H1 (cell line): ENCODE results near the gene SYK. TPM values are rescaled to one million over a fixed set of nuclear protein-coding genes. Genes with fewer than 3 reads are reported as not detected.

Experiments used
- CTCF ChIA-PET: fragments of 300-600 bp; sonication (Branson Sonifier 250); formaldehyde crosslinking; loops from one replicate; lab custom pipeline; 2021; ENCODE audit not compliant: partially characterized antibody; lab: Charles Lee
- POLR2A ChIA-PET: fragments of 300-600 bp; sonication (Branson Sonifier 250); formaldehyde crosslinking; loops from one replicate; lab custom pipeline; 2021; ENCODE audit warnings: inconsistent platforms; ENCODE audit not compliant: partially characterized antibody; lab: Charles Lee
- DNase-seq, 2 experiments: peaks; one replicate each; pipeline versions ENCODE4 v3.0.0 to v3.0.0-alpha.2; 2010 to 2022; ENCODE audit warnings: low spot score in 2 of 2, low read depth in 1 of 2, mixed read lengths in 1 of 2
- FAIRE-seq: peaks from 2 replicates; lab custom pipeline; 2011; peaks lifted over from hg19 to GRCh38; lab: Jason Lieb, UNC
- H2AFZ ChIP-seq: 2 replicates; pipeline ENCODE4 v1.8.1; 2012; ENCODE audit warnings: low read length, inconsistent platforms
- H2AK5ac ChIP-seq: 2 replicates; pipeline ENCODE4 v1.6.1; 2013; ENCODE audit warnings: low read depth, low read length
- H2BK120ac ChIP-seq: replicated peaks from 2 replicates; pipeline ENCODE3; 2013; ENCODE audit warnings: low read depth, low read length, inconsistent platforms
- H2BK12ac ChIP-seq: 2 replicates; pipeline ENCODE4 v1.6.1; 2013; ENCODE audit warnings: low read depth, low read length
- H2BK15ac ChIP-seq: 2 replicates; pipeline ENCODE4 v1.6.1; 2013; ENCODE audit warnings: low read length
- H2BK20ac ChIP-seq: 2 replicates; pipeline ENCODE4 v1.6.1; 2013; ENCODE audit warnings: low read length
- H2BK5ac ChIP-seq: 2 replicates; pipeline ENCODE4 v1.6.1; 2013; ENCODE audit warnings: low read depth, low read length
- H3K14ac ChIP-seq: 2 replicates; pipeline ENCODE4 v1.6.1; 2013; ENCODE audit warnings: inconsistent platforms; ENCODE audit not compliant: insufficient read length
- H3K18ac ChIP-seq: 2 replicates; pipeline ENCODE4 v1.6.1; 2013; ENCODE audit warnings: low read length; ENCODE audit errors: extremely low read depth
- H3K23ac ChIP-seq: 2 replicates; pipeline ENCODE4 v1.6.1; 2013; ENCODE audit warnings: inconsistent platforms; ENCODE audit not compliant: insufficient read length
- H3K23me2 ChIP-seq: 2 replicates; pipeline ENCODE4 v1.6.1; 2013; ENCODE audit warnings: low read depth, low read length
- H3K27ac ChIP-seq: 2 replicates; pipeline ENCODE4 v1.6.1; 2011; ENCODE audit warnings: low read depth, low read length, inconsistent platforms
- H3K27me3 ChIP-seq, 4 experiments: replicated peaks in 1 of 4; 1 replicate in 1 of 4; 2 replicates in 3 of 4; pipeline versions ENCODE4 v1.6.1 to v1.8.1; 2011 to 2013; ENCODE audit warnings: low read length in 3 of 4, mild to moderate bottlenecking in 3 of 4, inconsistent platforms in 2 of 4, mixed read lengths in 2 of 4, moderate library complexity in 1 of 4; ENCODE audit not compliant: control insufficient read depth in 3 of 4, insufficient read depth in 3 of 4; ENCODE audit errors: extremely low read depth in 1 of 4
- H3K36me3 ChIP-seq, 4 experiments: 2 replicates each; pipeline versions ENCODE4 v1.6.1 to v1.8.1; 2011 to 2013; ENCODE audit warnings: mild to moderate bottlenecking in 4 of 4, low read length in 3 of 4, moderate library complexity in 2 of 4, control low read depth in 1 of 4, inconsistent platforms in 1 of 4; ENCODE audit not compliant: insufficient read depth in 4 of 4, control insufficient read depth in 2 of 4
- H3K4ac ChIP-seq: replicated peaks from 2 replicates; pipeline ENCODE3; 2013; ENCODE audit warnings: low read length, low read depth, mixed read lengths, inconsistent platforms; ENCODE audit not compliant: insufficient read length
- H3K4me1 ChIP-seq, 4 experiments: replicated peaks in 1 of 4; 1 replicate in 1 of 4; 2 replicates in 3 of 4; pipeline versions ENCODE4 v1.6.1 to v1.8.1; 2011 to 2013; ENCODE audit warnings: low read length in 3 of 4, inconsistent platforms in 2 of 4, mixed read lengths in 1 of 4; ENCODE audit not compliant: insufficient read depth in 4 of 4, control insufficient read depth in 3 of 4
- H3K4me2 ChIP-seq, 2 experiments: 2 replicates each; pipeline versions ENCODE4 v1.6.1 to v1.8.1; 2011 to 2013; ENCODE audit warnings: low read depth in 2 of 2, low read length in 2 of 2, control low read depth in 1 of 2, inconsistent platforms in 1 of 2, mild to moderate bottlenecking in 1 of 2; ENCODE audit not compliant: insufficient read depth in 1 of 2
- H3K4me3 ChIP-seq, 4 experiments: fragments of 200-600, 300-600 bp in 1 of 4; sonication (generic), shearing (Covaris generic), sonication (Bioruptor Twin) in 1 of 4; 2 replicates each; pipeline versions ENCODE4 v1.5.1 to v1.8.1; 2011 to 2016; ENCODE audit warnings: low read length in 4 of 4, low read depth in 3 of 4, control low read depth in 2 of 4, inconsistent platforms in 2 of 4, mild to moderate bottlenecking in 2 of 4, mixed read lengths in 1 of 4, moderate library complexity in 1 of 4; ENCODE audit not compliant: insufficient read depth in 2 of 4; ENCODE audit errors: extremely low read depth in 1 of 4
- H3K56ac ChIP-seq: replicated peaks from 2 replicates; pipeline ENCODE3; 2013; ENCODE audit warnings: low read depth, mild to moderate bottlenecking, mixed read lengths, low read length, inconsistent platforms; ENCODE audit not compliant: insufficient read length
- H3K79me1 ChIP-seq: 2 replicates; pipeline ENCODE4 v1.6.1; 2013; ENCODE audit warnings: low read depth, low read length, control low read depth
- H3K79me2 ChIP-seq, 2 experiments: 2 replicates each; pipeline versions ENCODE4 v1.6.1 to v1.8.1; 2012 to 2013; ENCODE audit warnings: low read length in 2 of 2, mild to moderate bottlenecking in 2 of 2, inconsistent platforms in 1 of 2; ENCODE audit not compliant: insufficient read depth in 2 of 2, control insufficient read depth in 1 of 2
- H3K9ac ChIP-seq, 4 experiments: replicated peaks in 1 of 4; 1 replicate in 1 of 4; 2 replicates in 3 of 4; pipeline versions ENCODE4 v1.6.1 to v1.8.1; 2011 to 2013; ENCODE audit warnings: low read depth in 3 of 4, low read length in 3 of 4, control low read depth in 2 of 4, mild to moderate bottlenecking in 2 of 4, moderate library complexity in 2 of 4, inconsistent platforms in 1 of 4; ENCODE audit errors: extremely low read depth in 1 of 4
- H3K9me3 ChIP-seq, 2 experiments: 2 replicates each; pipeline versions ENCODE4 v1.6.1 to v1.8.1; 2012 to 2013; ENCODE audit warnings: mild to moderate bottlenecking in 2 of 2, moderate library complexity in 2 of 2, control low read depth in 1 of 2, inconsistent platforms in 1 of 2, low read depth in 1 of 2, low read length in 1 of 2, mixed read lengths in 1 of 2; ENCODE audit not compliant: insufficient read depth in 2 of 2
- H4K20me1 ChIP-seq, 2 experiments: replicated peaks in 1 of 2; 2 replicates each; pipeline versions ENCODE3 to v1.8.1; 2011 to 2013; ENCODE audit warnings: inconsistent platforms in 2 of 2, low read length in 2 of 2, mild to moderate bottlenecking in 1 of 2; ENCODE audit not compliant: insufficient read depth in 2 of 2, control insufficient read depth in 1 of 2
- H4K5ac ChIP-seq: 2 replicates; pipeline ENCODE4 v1.6.1; 2013; ENCODE audit warnings: low read length, low read depth, mixed read lengths, inconsistent platforms; ENCODE audit not compliant: insufficient read length
- H4K8ac ChIP-seq: 2 replicates; pipeline ENCODE4 v1.8.0; 2013; ENCODE audit warnings: mild to moderate bottlenecking, moderate library complexity, low read length, inconsistent platforms; ENCODE audit not compliant: insufficient read depth; ENCODE audit errors: extremely low read depth
- H4K91ac ChIP-seq: replicated peaks from 2 replicates; pipeline ENCODE3; 2013; ENCODE audit warnings: low read length, mixed read lengths, inconsistent platforms; ENCODE audit not compliant: insufficient read length
- MAFK ChIP-seq: IDR thresholded peaks from 2 replicates; pipeline ENCODE4 v1.6.1; 2012; ENCODE audit warnings: low read depth, mild to moderate bottlenecking, improper control_type of control experiment, low read length
- RNF2 ChIP-seq: fragments of 200-900, 300-1000 bp; sonication (generic); IDR thresholded peaks from 2 replicates; pipeline ENCODE4 v1.7.1; 2016; ENCODE audit warnings: borderline replicate concordance, low read depth, mild to moderate bottlenecking, antibody characterized with exemption, low read length; ENCODE audit not compliant: poor library complexity, severe bottlenecking; ENCODE audit errors: missing control alignments
- WGBS, 2 experiments: shearing (Covaris generic) in 1 of 2; methylation state at CpG; one replicate each; pipeline versions ENCODE4 v1.1.6 to v1.1.7; 2013 to 2015; ENCODE audit warnings: low lambda C conversion rate in 2 of 2, mixed read lengths in 2 of 2, inconsistent platforms in 1 of 2, low coverage in 1 of 2, missing lambda C conversion rate in 1 of 2; ENCODE audit not compliant: insufficient replicate concordance in 2 of 2, insufficient coverage in 1 of 2, insufficient read length in 1 of 2; ENCODE audit errors: extremely low coverage in 1 of 2, missing lambda C conversion rate in 1 of 2; 5-methylcytosine and 5-hydroxymethylcytosine counted together
- polyA plus RNA-seq, 7 experiments: library from polyadenylated mRNA; depleted of rRNA in 3 of 7; stranded (reverse) in 5 of 7; unstranded in 2 of 7; fragments of >200 nt in 5 of 7; fragments of 200-250 nt in 2 of 7; gene quantifications; 1 replicate in 5 of 7; 2 replicates in 1 of 7; 4 replicates in 1 of 7; pipeline versions ENCODE4 v1.2.1 to v1.2.3, GENCODE V29; 2011 to 2013; ENCODE audit warnings: missing spikeins in 2 of 7, mixed read lengths in 2 of 7
- total RNA-seq: library from RNA; stranded (reverse); fragmentation: NEBNext Ultra II Directional; extraction: Animal tissue kit (Norgen Biotek cat#: 25700); gene quantifications from 2 replicates; pipeline ENCODE4 v1.2.1, GENCODE V29; 2021

Gene SYK
- total and polyA plus RNA-seq, 2 of the 8 experiments (the other 6 are each of a cell fraction or from before 2014, with no cell fraction given): 1.5 to 4.4 TPM

DNA sequence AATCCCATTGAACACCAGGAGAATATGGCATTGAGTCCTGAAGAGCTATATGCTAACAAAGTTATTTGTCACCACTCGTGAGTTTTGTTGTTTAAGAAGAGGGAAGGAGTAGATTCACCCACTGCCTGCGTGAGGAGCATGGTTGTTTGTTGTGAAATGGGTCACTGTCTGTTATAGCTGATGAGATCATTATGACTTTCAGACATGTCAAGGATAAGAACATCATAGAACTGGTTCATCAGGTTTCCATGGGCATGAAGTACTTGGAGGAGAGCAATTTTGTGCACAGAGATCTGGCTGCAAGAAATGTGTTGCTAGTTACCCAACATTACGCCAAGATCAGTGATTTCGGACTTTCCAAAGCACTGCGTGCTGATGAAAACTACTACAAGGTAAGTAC is 76.9 kb downstream of the SYK start:
- Histone ChIP-seq H4K20me1 (no peaks in the 10 kb centered on the region), H3K4ac (no peak overlapping the region), H2BK20ac (no peak overlapping the region), H4K91ac (no peak overlapping the region), H3K18ac (no peak overlapping the region), H2BK5ac (no peak overlapping the region), H2BK120ac (no peak overlapping the region), H3K4me1 (no peaks in the 10 kb centered on the region), H4K5ac (no peak overlapping the region), H2AK5ac (no peak overlapping the region), H3K4me2 (no peak overlapping the region), H3K56ac (no peak overlapping the region), H2BK12ac (no peak overlapping the region), H3K23ac (no peak overlapping the region), H3K23me2 (no peaks in the 10 kb centered on the region), H4K8ac (no peak overlapping the region), H3K14ac (no peak overlapping the region), H3K79me1 (no peaks in the 10 kb centered on the region), H2AFZ (no peak overlapping the region), H3K79me2 (no peaks in the 10 kb centered on the region), H2BK15ac (no peak overlapping the region), H3K4me3 (no peak overlapping the region), H3K27ac (no peak overlapping the region), H3K9me3 (no peaks in the 10 kb centered on the region; a peak in 1 of 4 replicates), H3K9ac (no peak overlapping the region), H3K36me3 (no peaks in the 10 kb centered on the region), H3K27me3 (no peaks in the 10 kb centered on the region)
- no peak for TF ChIP-seq MAFK
- TF ChIP-seq RNF2: no peak
- WGBS, 2 experiments: 81% methylated on average over 5 of the region's 5 CpGs; no CpG with 5 or more reads in 1 of the 2 experiments
- no peak for DNase-seq
- POLR2A ChIA-PET: no interaction called here
- CTCF ChIA-PET: interaction anchor here (0.5 to 1.6 kb wide), 6 partner anchors 15 to 933 kb away, joined by 3 to 4 read pairs (median 3); no protein-coding TSS in a partner anchor
- no peak for FAIRE-seq
